ENCODE results near the gene CABCOCO1. TPM values are rescaled to one million over a fixed set of nuclear protein-coding genes. Genes with fewer than 3 reads are reported as not detected.

The CABCOCO1 gene
- polyA plus RNA-seq, 1 experiment = 2.4 TPM

DNA sequence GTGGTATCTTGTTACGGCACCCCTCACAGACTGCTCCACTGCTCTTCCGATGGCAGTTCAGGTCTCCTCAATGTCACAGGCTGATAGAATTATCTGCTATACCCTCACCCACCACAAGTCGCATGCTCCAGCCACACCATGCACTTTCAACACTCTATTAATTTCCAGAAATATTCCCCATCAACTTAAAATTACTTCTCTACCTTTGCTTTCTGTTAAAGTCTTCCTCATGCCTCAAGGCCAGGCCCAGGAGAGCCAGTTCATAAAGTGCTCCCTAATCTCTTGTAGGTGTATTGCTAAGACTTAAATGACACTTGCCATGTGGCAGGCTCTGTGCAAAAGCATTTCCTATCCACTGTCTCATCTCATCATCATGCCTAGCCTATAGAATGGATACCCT lies 132.8 kb downstream of the CABCOCO1 start:
- POLR2A ChIA-PET = no interaction called here
- TF ChIP-seq, protein P1, sequence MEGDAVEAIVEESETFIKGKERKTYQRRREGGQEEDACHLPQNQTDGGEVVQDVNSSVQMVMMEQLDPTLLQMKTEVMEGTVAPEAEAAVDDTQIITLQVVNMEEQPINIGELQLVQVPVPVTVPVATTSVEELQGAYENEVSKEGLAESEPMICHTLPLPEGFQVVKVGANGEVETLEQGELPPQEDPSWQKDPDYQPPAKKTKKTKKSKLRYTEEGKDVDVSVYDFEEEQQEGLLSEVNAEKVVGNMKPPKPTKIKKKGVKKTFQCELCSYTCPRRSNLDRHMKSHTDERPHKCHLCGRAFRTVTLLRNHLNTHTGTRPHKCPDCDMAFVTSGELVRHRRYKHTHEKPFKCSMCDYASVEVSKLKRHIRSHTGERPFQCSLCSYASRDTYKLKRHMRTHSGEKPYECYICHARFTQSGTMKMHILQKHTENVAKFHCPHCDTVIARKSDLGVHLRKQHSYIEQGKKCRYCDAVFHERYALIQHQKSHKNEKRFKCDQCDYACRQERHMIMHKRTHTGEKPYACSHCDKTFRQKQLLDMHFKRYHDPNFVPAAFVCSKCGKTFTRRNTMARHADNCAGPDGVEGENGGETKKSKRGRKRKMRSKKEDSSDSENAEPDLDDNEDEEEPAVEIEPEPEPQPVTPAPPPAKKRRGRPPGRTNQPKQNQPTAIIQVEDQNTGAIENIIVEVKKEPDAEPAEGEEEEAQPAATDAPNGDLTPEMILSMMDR (IDR thresholded peaks at IDR 0.05; ENCODE audit: insufficient read depth, low read depth, low read length) = no peak

DNA sequence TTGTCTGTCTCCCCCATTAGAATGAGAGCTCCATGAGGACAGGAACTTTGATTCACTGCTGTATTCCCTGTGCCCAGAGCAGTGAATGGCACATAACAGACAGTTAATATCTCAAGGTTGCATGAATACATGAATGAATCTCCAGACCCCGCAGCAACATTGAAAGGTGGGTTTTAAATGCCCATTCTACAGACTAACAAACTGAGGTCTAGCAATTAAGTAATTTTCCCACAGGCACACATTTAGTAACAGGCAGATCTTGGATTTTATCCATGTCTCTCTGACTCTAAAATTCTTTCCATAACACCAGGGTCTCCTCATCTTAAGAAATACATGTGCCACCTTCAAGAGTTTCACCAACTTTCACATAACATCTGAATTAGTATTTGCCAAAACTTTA lies 134.1 kb downstream of the CABCOCO1 start:
- ChIA-PET CTCF (interaction anchor here (1.2 kb wide), 1 partner anchor 12 kb away, joined by 3 read pairs; no protein-coding TSS in a partner anchor), POLR2A (no interaction called here)
- Histone ChIP-seq H3K36me3 (ENCODE audit: control insufficient read depth, insufficient read depth, low read length) (no peaks in the 10 kb centered on the region), H3K4me3 (ENCODE audit: low read depth, low read length) (no peak overlapping the region), H3K27me3 (ENCODE audit: control insufficient read depth, insufficient read depth, low read length) (no peaks in the 10 kb centered on the region)
- TF ChIP-seq, protein P1 (IDR thresholded peaks at IDR 0.05; ENCODE audit: insufficient read depth, low read depth, low read length) = no peak
- DNase-seq (ENCODE audit: low read depth) = no peak

More for the DNA sequence above, 132.8 kb downstream of the CABCOCO1 start:
- DNase-seq (ENCODE audit: low read depth) = no peak
- CTCF ChIA-PET = no interaction called here
- Histone ChIP-seq H3K36me3 (ENCODE audit: control insufficient read depth, insufficient read depth, low read length) (no peaks in the 10 kb centered on the region), H3K4me3 (ENCODE audit: low read depth, low read length) (no peak overlapping the region), H3K27me3 (ENCODE audit: control insufficient read depth, insufficient read depth, low read length) (no peaks in the 10 kb centered on the region)

DNA sequence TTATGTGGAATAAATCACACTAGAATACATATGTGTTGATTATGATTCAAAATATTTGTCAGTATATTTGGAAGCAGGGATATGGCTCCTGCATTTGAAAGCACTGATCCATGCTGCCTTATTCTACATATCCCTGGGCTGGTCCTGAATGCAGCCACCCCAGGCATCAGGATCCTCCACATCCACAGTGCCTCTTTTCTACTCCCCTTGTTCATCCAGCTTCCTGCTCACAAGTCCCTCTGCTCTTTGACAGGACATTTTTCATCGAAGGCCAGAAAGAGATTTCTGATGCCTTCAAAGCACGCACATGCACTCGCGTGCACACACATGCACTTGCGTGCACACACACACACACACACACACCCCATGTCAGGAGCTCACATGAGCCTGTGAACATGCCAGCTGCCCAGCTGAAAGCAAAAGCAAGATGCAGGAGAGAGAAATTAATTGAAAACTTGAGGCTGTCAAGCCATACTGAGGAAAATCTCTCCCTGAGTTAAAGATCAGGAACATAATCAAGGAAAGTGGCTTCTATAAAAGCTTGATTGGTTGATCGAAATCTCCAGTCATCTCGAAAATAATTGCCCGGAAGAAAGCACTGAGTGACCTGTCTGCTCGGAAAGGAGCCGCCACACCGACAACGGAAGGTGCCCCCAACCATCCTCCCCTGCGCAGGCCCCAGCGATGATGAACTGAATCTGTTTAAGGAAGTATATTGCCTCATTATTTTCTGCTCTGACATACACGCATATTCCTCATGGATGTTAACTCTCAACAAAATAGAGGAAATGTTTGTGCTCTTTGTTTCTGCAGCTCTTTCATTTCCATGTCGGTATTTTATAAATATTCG lies 134.8 kb downstream of the CABCOCO1 start:
- CTCF ChIA-PET = interaction anchor here (0.7 to 1.2 kb wide), 2 partner anchors 12 to 56 kb away, joined by 3 read pairs; no protein-coding TSS in a partner anchor
- no peak for DNase-seq (ENCODE audit: low read depth)

DNA sequence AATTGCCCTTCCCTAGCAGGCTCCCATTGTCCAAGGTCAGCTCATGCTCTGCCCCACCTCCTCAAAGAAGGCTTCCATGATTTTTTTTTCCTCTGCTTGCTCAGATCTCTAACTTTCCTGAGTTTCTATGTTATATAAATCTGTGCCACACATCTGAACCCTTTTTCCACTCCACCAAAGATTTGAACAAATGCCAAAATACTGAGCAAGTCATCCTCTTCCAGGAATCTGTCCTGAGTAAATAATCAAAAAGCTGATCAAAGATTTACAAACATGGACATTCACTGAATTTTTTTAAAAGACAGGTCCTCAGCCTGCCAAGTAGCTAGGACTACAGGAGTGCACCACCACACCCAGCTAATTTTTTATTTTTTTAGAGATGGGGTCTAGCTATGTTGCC lies 136.0 kb downstream of the CABCOCO1 start:
- Histone ChIP-seq H3K4me3 (ENCODE audit: low read depth, low read length) (no peak overlapping the region), H3K27me3 (ENCODE audit: control insufficient read depth, insufficient read depth, low read length) (no peaks in the 10 kb centered on the region), H3K36me3 (ENCODE audit: control insufficient read depth, insufficient read depth, low read length) (no peaks in the 10 kb centered on the region)
- CTCF ChIA-PET = interaction anchor here (0.6 kb wide), 1 partner anchor 524 kb away, joined by 3 read pairs; no protein-coding TSS in a partner anchor
- TF ChIP-seq, protein P1 (IDR thresholded peaks at IDR 0.05; ENCODE audit: insufficient read depth, low read depth, low read length) = no peak
- DNase-seq (ENCODE audit: low read depth) = no peak
- POLR2A ChIA-PET = interaction anchor here (0.5 kb wide), 1 partner anchor 222 kb away, joined by 8 read pairs; no protein-coding TSS in a partner anchor

More for the DNA sequence above, 134.8 kb downstream of the CABCOCO1 start:
- H3K27me3 ChIP-seq (ENCODE audit: control insufficient read depth, insufficient read depth, low read length) = no peaks in the 10 kb centered on the region
- TF ChIP-seq, protein P1 (IDR thresholded peaks at IDR 0.05; ENCODE audit: insufficient read depth, low read depth, low read length) = no peak
- H3K4me3 ChIP-seq (ENCODE audit: low read depth, low read length) = no peak overlapping the region
- no peaks in the 10 kb centered on the region for H3K36me3 ChIP-seq (ENCODE audit: control insufficient read depth, insufficient read depth, low read length)
- POLR2A ChIA-PET = no interaction called here

DNA sequence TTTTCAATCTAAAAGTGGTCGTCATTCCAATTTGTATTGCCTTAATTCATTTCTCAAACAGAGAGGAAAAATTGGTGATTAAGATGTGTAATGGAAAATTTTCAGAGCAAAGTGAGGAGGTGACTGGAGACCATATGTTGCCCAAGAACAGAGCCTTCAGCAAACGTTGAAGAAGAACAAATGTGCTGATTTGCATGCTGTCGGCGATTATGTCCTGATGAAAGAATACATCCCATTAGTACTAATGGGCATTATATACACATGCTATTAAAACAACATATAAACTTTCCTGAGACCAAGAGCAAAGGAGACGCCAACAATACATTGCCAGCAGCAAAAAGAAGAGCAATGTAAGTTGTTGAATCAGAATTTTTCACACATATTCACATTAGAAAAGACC lies 138.8 kb downstream of the CABCOCO1 start:
- H3K4me3 ChIP-seq (ENCODE audit: low read depth, low read length) = no peak overlapping the region
- TF ChIP-seq, protein P1 (IDR thresholded peaks at IDR 0.05; ENCODE audit: insufficient read depth, low read depth, low read length) = no peak
- H3K27me3 ChIP-seq (ENCODE audit: control insufficient read depth, insufficient read depth, low read length) = no peaks in the 10 kb centered on the region
- ChIA-PET POLR2A (no interaction called here), CTCF (interaction anchor here (1.3 kb wide), 1 partner anchor 9 kb away, joined by 3 read pairs; no protein-coding TSS in a partner anchor)
- DNase-seq (ENCODE audit: low read depth) = no peak
- no peaks in the 10 kb centered on the region for H3K36me3 ChIP-seq (ENCODE audit: control insufficient read depth, insufficient read depth, low read length)
